ENCODE results near the gene BSN.

BSN gene

DNA sequence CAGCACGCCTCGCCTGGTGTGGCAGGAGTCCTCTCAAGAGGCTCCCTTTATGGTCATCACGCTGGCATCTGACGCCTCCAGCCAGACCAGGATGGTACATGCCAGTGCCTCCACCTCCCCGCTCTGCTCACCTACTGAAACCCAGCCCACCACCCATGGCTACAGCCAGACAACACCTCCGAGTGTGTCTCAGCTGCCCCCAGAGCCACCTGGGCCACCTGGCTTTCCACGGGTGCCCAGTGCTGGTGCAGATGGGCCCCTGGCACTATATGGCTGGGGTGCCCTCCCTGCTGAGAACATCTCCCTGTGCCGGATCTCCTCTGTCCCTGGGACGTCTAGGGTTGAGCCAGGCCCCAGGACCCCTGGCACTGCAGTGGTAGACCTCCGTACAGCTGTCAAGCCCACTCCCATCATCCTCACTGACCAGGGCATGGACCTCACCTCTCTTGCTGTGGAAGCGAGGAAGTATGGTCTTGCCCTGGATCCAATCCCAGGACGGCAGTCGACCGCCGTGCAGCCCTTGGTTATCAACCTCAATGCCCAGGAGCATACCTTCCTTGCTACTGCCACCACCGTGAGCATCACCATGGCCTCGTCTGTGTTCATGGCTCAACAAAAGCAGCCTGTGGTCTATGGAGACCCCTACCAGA, 100.0 kb downstream of the BSN start:
- TF ChIP-seq, protein P1, sequence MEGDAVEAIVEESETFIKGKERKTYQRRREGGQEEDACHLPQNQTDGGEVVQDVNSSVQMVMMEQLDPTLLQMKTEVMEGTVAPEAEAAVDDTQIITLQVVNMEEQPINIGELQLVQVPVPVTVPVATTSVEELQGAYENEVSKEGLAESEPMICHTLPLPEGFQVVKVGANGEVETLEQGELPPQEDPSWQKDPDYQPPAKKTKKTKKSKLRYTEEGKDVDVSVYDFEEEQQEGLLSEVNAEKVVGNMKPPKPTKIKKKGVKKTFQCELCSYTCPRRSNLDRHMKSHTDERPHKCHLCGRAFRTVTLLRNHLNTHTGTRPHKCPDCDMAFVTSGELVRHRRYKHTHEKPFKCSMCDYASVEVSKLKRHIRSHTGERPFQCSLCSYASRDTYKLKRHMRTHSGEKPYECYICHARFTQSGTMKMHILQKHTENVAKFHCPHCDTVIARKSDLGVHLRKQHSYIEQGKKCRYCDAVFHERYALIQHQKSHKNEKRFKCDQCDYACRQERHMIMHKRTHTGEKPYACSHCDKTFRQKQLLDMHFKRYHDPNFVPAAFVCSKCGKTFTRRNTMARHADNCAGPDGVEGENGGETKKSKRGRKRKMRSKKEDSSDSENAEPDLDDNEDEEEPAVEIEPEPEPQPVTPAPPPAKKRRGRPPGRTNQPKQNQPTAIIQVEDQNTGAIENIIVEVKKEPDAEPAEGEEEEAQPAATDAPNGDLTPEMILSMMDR (IDR thresholded peaks at IDR 0.05), result no peak

DNA sequence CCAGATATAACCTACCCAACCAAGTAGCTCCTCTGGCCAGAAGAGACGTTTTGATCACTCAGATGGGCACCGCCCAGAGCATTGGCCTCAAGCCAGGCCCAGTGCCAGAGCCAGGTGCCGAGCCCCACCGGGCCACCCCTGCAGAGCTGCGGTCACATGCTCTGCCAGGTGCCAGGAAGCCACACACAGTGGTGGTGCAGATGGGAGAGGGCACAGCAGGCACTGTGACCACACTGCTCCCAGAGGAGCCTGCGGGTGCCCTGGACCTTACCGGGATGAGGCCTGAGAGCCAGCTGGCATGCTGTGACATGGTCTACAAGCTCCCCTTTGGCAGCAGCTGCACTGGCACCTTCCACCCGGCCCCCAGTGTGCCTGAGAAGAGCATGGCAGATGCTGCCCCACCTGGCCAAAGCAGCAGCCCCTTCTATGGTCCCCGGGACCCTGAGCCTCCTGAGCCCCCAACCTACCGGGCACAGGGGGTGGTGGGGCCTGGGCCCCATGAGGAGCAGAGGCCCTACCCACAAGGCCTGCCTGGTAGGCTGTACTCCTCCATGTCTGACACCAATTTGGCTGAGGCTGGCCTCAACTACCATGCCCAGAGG, 100.8 kb downstream of the BSN start:
- TF ChIP-seq, protein P1 (IDR thresholded peaks at IDR 0.05), result no peak

DNA sequence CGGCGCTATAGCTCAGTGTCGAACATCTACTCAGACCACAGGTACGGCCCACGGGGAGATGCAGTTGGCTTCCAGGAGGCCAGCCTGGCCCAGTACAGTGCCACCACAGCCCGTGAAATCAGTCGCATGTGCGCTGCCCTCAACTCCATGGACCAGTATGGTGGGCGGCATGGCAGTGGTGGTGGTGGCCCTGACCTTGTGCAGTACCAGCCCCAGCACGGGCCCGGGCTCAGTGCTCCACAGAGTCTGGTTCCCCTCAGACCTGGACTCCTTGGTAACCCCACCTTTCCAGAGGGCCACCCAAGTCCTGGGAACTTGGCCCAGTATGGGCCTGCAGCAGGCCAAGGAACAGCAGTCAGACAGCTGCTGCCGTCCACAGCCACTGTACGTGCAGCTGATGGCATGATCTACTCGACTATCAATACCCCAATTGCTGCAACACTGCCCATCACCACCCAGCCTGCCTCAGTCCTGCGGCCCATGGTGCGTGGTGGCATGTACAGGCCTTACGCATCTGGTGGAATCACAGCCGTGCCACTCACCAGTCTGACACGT, 101.5 kb downstream of the BSN start:
- TF ChIP-seq, protein P1 (IDR thresholded peaks at IDR 0.05), result no peak

DNA sequence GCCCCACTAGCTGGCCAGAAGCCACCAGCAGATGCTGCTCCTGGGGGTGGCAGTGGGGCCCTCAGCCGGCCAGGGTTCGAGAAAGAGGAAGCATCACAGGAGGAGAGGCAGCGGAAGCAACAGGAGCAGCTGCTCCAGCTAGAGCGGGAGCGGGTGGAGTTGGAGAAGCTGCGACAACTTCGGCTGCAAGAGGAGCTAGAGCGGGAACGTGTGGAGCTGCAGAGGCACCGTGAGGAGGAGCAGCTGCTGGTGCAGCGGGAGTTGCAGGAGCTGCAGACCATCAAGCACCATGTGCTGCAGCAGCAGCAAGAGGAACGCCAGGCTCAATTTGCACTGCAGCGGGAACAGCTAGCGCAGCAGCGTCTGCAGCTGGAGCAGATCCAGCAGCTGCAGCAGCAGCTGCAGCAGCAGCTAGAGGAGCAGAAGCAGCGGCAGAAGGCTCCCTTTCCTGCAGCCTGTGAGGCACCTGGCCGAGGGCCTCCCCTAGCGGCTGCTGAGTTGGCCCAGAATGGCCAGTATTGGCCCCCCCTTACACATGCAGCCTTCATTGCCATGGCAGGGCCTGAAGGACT, 102.3 kb downstream of the BSN start:
- TF ChIP-seq, protein P1 (IDR thresholded peaks at IDR 0.05), result no peak

DNA sequence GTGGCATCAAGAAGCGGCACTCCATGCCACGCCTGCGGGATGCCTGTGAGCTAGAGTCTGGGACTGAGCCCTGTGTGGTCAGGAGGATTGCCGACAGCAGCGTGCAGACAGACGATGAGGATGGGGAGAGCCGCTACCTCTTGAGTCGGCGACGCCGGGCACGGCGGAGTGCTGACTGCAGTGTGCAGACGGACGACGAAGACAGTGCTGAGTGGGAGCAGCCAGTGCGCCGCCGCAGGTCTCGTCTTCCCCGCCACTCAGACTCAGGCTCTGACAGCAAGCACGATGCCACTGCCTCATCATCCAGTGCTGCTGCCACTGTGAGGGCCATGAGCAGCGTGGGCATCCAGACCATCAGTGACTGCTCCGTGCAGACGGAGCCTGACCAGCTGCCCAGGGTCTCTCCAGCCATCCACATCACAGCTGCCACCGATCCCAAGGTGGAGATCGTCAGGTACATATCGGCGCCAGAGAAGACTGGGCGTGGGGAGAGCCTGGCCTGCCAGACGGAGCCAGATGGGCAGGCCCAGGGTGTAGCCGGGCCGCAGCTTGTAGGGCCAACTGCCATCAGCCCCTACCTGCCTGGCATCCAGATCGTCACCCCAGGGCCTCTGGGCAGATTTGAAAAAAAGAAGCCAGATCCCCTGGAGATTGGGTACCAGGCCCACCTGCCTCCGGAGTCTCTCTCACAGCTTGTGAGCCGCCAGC, 103.1 kb downstream of the BSN start:
- TF ChIP-seq, protein P1 (IDR thresholded peaks at IDR 0.05), result no peak

DNA sequence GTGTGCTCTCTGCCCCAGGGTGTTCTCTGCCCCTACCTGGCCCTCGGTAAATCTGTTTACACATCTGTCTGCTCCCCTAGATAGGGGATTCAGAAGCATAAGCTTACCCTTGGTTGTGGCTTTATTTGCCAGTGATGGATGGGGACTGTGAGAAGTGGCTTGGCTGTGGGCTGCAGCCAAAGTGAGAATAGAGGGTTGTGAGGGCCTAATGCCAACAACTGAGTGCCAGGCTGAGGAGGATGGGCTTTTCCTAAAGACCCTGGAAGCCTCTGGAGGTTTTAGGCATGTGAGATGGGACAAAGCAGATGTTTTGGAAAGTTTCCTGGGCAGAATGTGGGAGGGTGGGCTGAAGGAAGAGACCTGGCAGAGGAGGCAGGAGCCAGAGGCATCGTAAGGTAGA, 104.4 kb downstream of the BSN start:
- TF ChIP-seq, protein P1 (IDR thresholded peaks at IDR 0.05), result no peak

DNA sequence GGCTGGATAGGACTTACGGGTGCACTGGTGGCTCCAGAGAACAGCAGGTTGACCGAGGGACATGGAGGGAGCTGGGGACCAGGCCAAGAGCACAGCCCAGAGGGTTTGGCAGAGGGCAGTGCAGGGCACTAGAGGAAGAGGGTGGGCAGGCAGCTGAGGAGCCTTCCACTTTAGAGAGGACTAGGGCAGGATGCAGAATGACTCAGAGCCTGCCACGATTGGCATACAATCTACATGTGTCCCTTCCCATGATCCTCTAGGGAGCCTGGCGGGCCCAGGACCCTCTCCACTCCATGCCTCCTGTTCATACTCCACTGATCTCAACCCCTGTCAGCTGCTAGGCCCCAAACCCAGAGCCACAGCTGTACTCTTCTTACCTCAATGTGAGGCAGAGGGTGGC, 105.5 kb downstream of the BSN start:
- TF ChIP-seq, protein P1 (IDR thresholded peaks at IDR 0.05), result no peak
